ENCODE results near the gene FATE1. TPM values are rescaled to one million over a fixed set of nuclear protein-coding genes. Genes with fewer than 3 reads are reported as not detected.

Gene FATE1
- total RNA-seq (2021; ENCODE audit: unreplicated experiment), result not detected
- not detected for polyA plus RNA-seq (2012; ENCODE audit: insufficient read length)
- not detected for Bru-seq, nascent RNA
- BruChase-seq, experiment 1, labeled RNA remaining after a 2-hour chase, result not detected
- BruChase-seq, experiment 2, labeled RNA remaining after a 6-hour chase, result not detected
- long read RNA-seq, result 0 reads

GRCh38 chrX:151715752-151716151 lies at the start of gene FATE1:
TSS of gene FATE1 (plus strand) at chrX:151716035. CDS start at chrX:151716120, 85 bp downstream.
- BruUV-seq (replicated peaks), result no TSS peak
- Histone ChIP-seq H3K4me1 (ENCODE audit: control insufficient read depth, insufficient read depth, low read length) (no peaks in the 10 kb centered on the region), H3K9me3 (ENCODE audit: control insufficient read depth, insufficient read depth, low read depth, low read length) (no peaks in the 10 kb centered on the region), H3K27ac (ENCODE audit: low read length) (no peak within 1 kb of the TSS), H3K4me3 (ENCODE audit: low read depth in 2 of 2, low read length in 2 of 2) (no peak within 1 kb of the TSS), H3K36me3 (ENCODE audit: control insufficient read depth, insufficient read depth, low read length) (no peaks in the 10 kb centered on the region), H3K27me3 (ENCODE audit: control insufficient read depth, insufficient read depth, low read length) (no peaks in the 10 kb centered on the region)
- ChIA-PET CTCF (no interaction called here), POLR2A (no interaction called here)
- TF ChIP-seq REST (IDR thresholded peaks at IDR 0.05; ENCODE audit: insufficient read depth in 1 of 2, low read depth in 2 of 2, low read length in 1 of 2), result no peak
- no peak for TF ChIP-seq POLR2AphosphoS5 (IDR thresholded peaks at IDR 0.05; ENCODE audit: low read depth, low read length)
- no peak for TF ChIP-seq TCF7L2 (IDR thresholded peaks at IDR 0.05; ENCODE audit: low read depth, low read length)
- no peak for TF ChIP-seq SIN3A (IDR thresholded peaks at IDR 0.05; ENCODE audit: borderline replicate concordance, insufficient read depth, low read depth, low read length)
- no peak for TF ChIP-seq CTCF (IDR thresholded peaks at IDR 0.05)
- intact Hi-C loops (cut with micrococcal nuclease; ENCODE audit: unreplicated experiment), result loop anchor here (10.0 kb wide), 1 partner anchor 1099 kb away; no protein-coding TSS in a partner anchor
- DNase-seq (ENCODE audit: low read depth, low spot score), result no peak
- no peak for ATAC-seq
- in situ Hi-C loops (cut with HindIII; ENCODE audit: low pct_unique_long_range_greater_than_20kb, low sequenced_read_pairs), result no loop called here

GRCh38 chrX:151675121-151675746 lies 40.6 kb upstream of the FATE1 start:
- Histone ChIP-seq H3K27ac (ENCODE audit: low read length) (no peak overlapping the region), H3K9me3 (ENCODE audit: control insufficient read depth, insufficient read depth, low read depth, low read length) (no peaks in the 10 kb centered on the region), H3K36me3 (ENCODE audit: control insufficient read depth, insufficient read depth, low read length) (no peaks in the 10 kb centered on the region), H3K4me3 (ENCODE audit: low read depth in 2 of 2, low read length in 2 of 2) (no peak overlapping the region), H3K4me1 (ENCODE audit: control insufficient read depth, insufficient read depth, low read length) (no peaks in the 10 kb centered on the region), H3K27me3 (ENCODE audit: control insufficient read depth, insufficient read depth, low read length) (no peaks in the 10 kb centered on the region)
- BruUV-seq (replicated peaks), result no TSS peak
- TF ChIP-seq POLR2AphosphoS5 (IDR thresholded peaks at IDR 0.05; ENCODE audit: low read depth, low read length) (no peak), CTCF (IDR thresholded peaks at IDR 0.05) (no peak), SIN3A (IDR thresholded peaks at IDR 0.05; ENCODE audit: borderline replicate concordance, insufficient read depth, low read depth, low read length) (no peak), TCF7L2 (IDR thresholded peaks at IDR 0.05; ENCODE audit: low read depth, low read length) (no peak), REST (IDR thresholded peaks at IDR 0.05; ENCODE audit: insufficient read depth in 1 of 2, low read depth in 2 of 2, low read length in 1 of 2) (no peak)
- ChIA-PET CTCF (no interaction called here), POLR2A (no interaction called here)
- ATAC-seq, result no peak
- in situ Hi-C loops (cut with HindIII; ENCODE audit: low pct_unique_long_range_greater_than_20kb, low sequenced_read_pairs) (no loop called here), intact Hi-C loops (cut with micrococcal nuclease; ENCODE audit: unreplicated experiment) (no loop called here)
- DNase-seq (ENCODE audit: low read depth, low spot score), result no peak
